Liver (tissue), 9 donors: ENCODE measurements around the gene CARD9. TPM values are rescaled to one million over a fixed set of nuclear protein-coding genes. Genes with fewer than 3 reads are reported as not detected.

Experiments used
- DNase-seq: peaks from one replicate; pipeline ENCODE4 v3.0.0-alpha.2; 2017; ENCODE audit warnings: low spot score
- H3K27ac ChIP-seq, 2 donors: one replicate each; pipeline ENCODE4 v1.7.0; 2013; ENCODE audit warnings: inconsistent platforms in 2 of 2, low read length in 2 of 2, control low read depth in 1 of 2, low read depth in 1 of 2, mild to moderate bottlenecking in 1 of 2
- H3K27me3 ChIP-seq, 4 donors: one replicate each; pipeline versions ENCODE4 v1.6.1 to v1.7.0; 2013; ENCODE audit warnings: low read length in 3 of 4, inconsistent platforms in 1 of 4, mild to moderate bottlenecking in 1 of 4, moderate library complexity in 1 of 4; ENCODE audit not compliant: control insufficient read depth in 4 of 4, insufficient read depth in 4 of 4
- H3K36me3 ChIP-seq, 4 donors: one replicate each; pipeline versions ENCODE4 v1.6.1 to v1.7.0; 2013; ENCODE audit warnings: low read length in 3 of 4, mild to moderate bottlenecking in 3 of 4, low read depth in 1 of 4, moderate library complexity in 1 of 4; ENCODE audit not compliant: control insufficient read depth in 4 of 4, insufficient read depth in 3 of 4
- H3K4me1 ChIP-seq, 4 donors: one replicate each; pipeline versions ENCODE4 v1.6.1 to v1.7.0; 2013; ENCODE audit warnings: low read length in 3 of 4, mild to moderate bottlenecking in 3 of 4, moderate library complexity in 1 of 4; ENCODE audit not compliant: control insufficient read depth in 4 of 4, insufficient read depth in 4 of 4
- H3K4me3 ChIP-seq, 3 donors: one replicate each; pipeline versions ENCODE4 v1.6.1 to v1.7.0; 2013; ENCODE audit warnings: low read length in 3 of 3, control low read depth in 1 of 3, low read depth in 1 of 3, mild to moderate bottlenecking in 1 of 3
- H3K9ac ChIP-seq, 2 donors: one replicate each; pipeline ENCODE4 v1.7.0; 2013; ENCODE audit warnings: low read length in 2 of 2, mild to moderate bottlenecking in 2 of 2, moderate library complexity in 2 of 2, control low read depth in 1 of 2, low read depth in 1 of 2
- H3K9me3 ChIP-seq, 4 donors: one replicate each; pipeline versions ENCODE4 v1.6.1 to v1.7.0; 2013; ENCODE audit warnings: low read length in 3 of 4; ENCODE audit not compliant: control insufficient read depth in 4 of 4
- EGR1 ChIP-seq, 2 donors: IDR thresholded peaks; 2 replicates each; pipeline ENCODE4 v1.6.1; 2016 to 2018; ENCODE audit warnings: antibody characterized with exemption in 2 of 2, low read depth in 2 of 2
- FOXA1 ChIP-seq: IDR thresholded peaks from 2 replicates; pipeline ENCODE4 v1.6.1; 2016; ENCODE audit warnings: antibody characterized with exemption
- FOXA2 ChIP-seq: IDR thresholded peaks from 2 replicates; pipeline ENCODE4 v1.6.1; 2016; ENCODE audit warnings: antibody characterized with exemption
- GABPA ChIP-seq, 2 donors: IDR thresholded peaks in 1 of 2; conservative IDR thresholded peaks in 1 of 2; 2 replicates each; pipeline ENCODE4 v1.6.1; 2016; ENCODE audit warnings: antibody characterized with exemption in 2 of 2, mild to moderate bottlenecking in 1 of 2, moderate library complexity in 1 of 2
- HNF4G ChIP-seq: IDR thresholded peaks from 2 replicates; pipeline ENCODE4 v1.6.1; 2016; ENCODE audit warnings: antibody characterized with exemption
- JUND ChIP-seq, 2 donors: IDR thresholded peaks; 2 replicates each; pipeline ENCODE4 v1.6.1; 2016; ENCODE audit warnings: antibody characterized with exemption in 2 of 2
- MAX ChIP-seq: IDR thresholded peaks from 2 replicates; pipeline ENCODE4 v1.6.1; 2016; ENCODE audit warnings: antibody characterized with exemption
- NR2F2 ChIP-seq: IDR thresholded peaks from 2 replicates; pipeline ENCODE4 v1.6.1; 2016; ENCODE audit warnings: antibody characterized with exemption
- REST ChIP-seq: IDR thresholded peaks from 2 replicates; pipeline ENCODE4 v1.6.1; 2016; ENCODE audit warnings: antibody characterized with exemption, mild to moderate bottlenecking
- SP1 ChIP-seq: IDR thresholded peaks from 2 replicates; pipeline ENCODE4 v1.6.1; 2018; ENCODE audit warnings: antibody characterized with exemption, mild to moderate bottlenecking
- TAF1 ChIP-seq: conservative IDR thresholded peaks from 2 replicates; pipeline ENCODE4 v1.6.1; 2016; ENCODE audit warnings: antibody characterized with exemption, mild to moderate bottlenecking
- YY1 ChIP-seq: IDR thresholded peaks from 2 replicates; pipeline ENCODE4 v1.6.1; 2016; ENCODE audit warnings: antibody characterized with exemption, mild to moderate bottlenecking
- ZBTB33 ChIP-seq: IDR thresholded peaks from 2 replicates; pipeline ENCODE4 v1.6.1; 2016; ENCODE audit warnings: antibody characterized with exemption
- WGBS: extraction: QIAGEN DNeasy Blood & Tissue Kit; methylation state at CpG from one replicate; pipeline ENCODE4 v1.1.7; 2013; 5-methylcytosine and 5-hydroxymethylcytosine counted together
- polyA plus RNA-seq, 2 donors: library from polyadenylated mRNA; stranded (reverse) in 1 of 2; unstranded in 1 of 2; fragments of 200-250 nt in 1 of 2; fragments of >200 nt in 1 of 2; fragmentation: Nextera tagmentation in 1 of 2; extraction: Ambion mirVana in 1 of 2; gene quantifications; one replicate each; pipeline versions ENCODE4 v1.2.1 to v1.2.3, GENCODE V29; 2013 to 2015
- total RNA-seq, 2 donors: library from RNA; depleted of rRNA; stranded (reverse); fragments of >200 nt; gene quantifications; one replicate each; pipeline ENCODE4 v1.2.3, GENCODE V29; 2014
- donor health status: healthy.
- donor health status: healthy.
- donor health status: healthy.
- donor health status: healthy.
- donor health status: healthy.

The CARD9 gene
- total and polyA plus RNA-seq, 4 donors, result 0.25 to 5.3 (median 2.2) TPM

DNA sequence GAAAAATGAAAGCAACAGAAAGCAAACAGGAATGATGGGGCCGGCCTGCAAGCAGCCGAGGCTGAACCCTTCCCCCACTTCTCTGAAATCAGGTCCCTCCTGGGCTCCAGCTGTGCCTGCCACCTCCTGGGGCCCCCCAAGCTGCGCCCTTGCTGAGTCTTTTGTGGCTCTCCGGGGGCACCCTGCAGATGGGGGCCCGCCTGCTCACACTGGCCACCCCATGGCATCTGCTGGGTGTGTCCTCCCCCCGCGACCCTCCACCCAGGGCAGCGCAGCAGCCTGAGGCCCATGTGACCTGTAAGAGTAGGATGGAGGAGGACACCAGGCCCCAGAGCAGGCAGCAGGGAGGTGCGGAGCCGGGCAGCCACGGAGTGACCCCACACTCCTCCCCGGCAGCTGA, 40.4 kb downstream of the CARD9 start:
- H3K4me3 ChIP-seq, result no peak overlapping the region
- WGBS, result 91% methylated on average over 12 of the region's 12 CpGs
- H3K4me1 ChIP-seq, result peaks cover 0 to 3% (median 0%) of the 10 kb centered on the region in 4 donors
- no peak for DNase-seq
- no peaks in the 10 kb centered on the region for H3K27me3 ChIP-seq
- TF ChIP-seq HNF4G (no peak), SP1 (no peak), FOXA1 (no peak), EGR1 (IDR thresholded peaks at IDR 0.05; ENCODE audit: low read depth in 2 of 2) (no peak), NR2F2 (no peak), ZBTB33 (no peak), TAF1 (no peak), YY1 (no peak)
- H3K9ac ChIP-seq, result no peak overlapping the region
- H3K9me3 ChIP-seq, result no peaks in the 10 kb centered on the region
- H3K27ac ChIP-seq, result no peak overlapping the region
- no peaks in the 10 kb centered on the region for H3K36me3 ChIP-seq

DNA sequence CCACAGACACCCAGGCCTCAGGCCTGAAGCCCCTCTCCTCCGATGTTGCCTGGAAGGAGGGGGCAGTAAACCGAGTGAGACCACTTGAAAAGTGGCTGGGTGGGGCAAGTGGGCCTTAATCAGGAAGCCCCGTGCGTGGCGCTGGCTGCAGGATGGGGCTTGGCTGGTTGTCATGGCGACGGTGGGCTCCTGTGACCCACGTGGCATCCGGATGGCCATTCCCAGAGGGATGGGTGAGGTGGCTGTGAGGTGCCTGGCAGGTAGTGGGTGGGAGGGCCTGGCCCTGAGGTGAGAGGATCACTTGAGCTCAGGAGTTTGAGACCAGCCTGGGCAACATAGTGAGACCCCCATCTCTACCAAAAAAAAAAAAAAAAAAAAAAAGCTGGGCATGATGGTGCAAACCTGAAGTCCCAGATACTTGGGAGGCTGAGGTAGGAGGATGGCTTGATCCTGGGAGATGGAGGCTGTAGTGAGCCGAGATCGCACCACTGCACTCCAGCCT, 40.9 kb downstream of the CARD9 start:
- no peak overlapping the region for H3K27ac ChIP-seq
- no peaks in the 10 kb centered on the region for H3K9me3 ChIP-seq
- TF ChIP-seq FOXA1 (no peak), JUND (IDR thresholded peaks at IDR 0.05) (no peak), HNF4G (no peak), REST (no peak), EGR1 (IDR thresholded peaks at IDR 0.05; ENCODE audit: low read depth in 2 of 2) (no peak), MAX (no peak), GABPA (IDR thresholded peaks at IDR 0.05 in 1 of 2, conservative IDR thresholded peaks at IDR 0.05 in 1 of 2) (no peak), FOXA2 (no peak), TAF1 (no peak)
- H3K36me3 ChIP-seq, result no peaks in the 10 kb centered on the region
- no peaks in the 10 kb centered on the region for H3K27me3 ChIP-seq
- no peak overlapping the region for H3K4me3 ChIP-seq
- no peak overlapping the region for H3K9ac ChIP-seq
- 84% methylated on average over 11 of the region's 11 CpGs for WGBS
- DNase-seq, result no peak
- H3K4me1 ChIP-seq, result peaks cover 0 to 4% (median under 1%) of the 10 kb centered on the region in 4 donors
